Measurements from ENCODE around the gene IFT27. TPM values are rescaled to one million over a fixed set of nuclear protein-coding genes. Genes with fewer than 3 reads are reported as not detected.

IFT27 gene
- total RNA-seq, 1 donor from 2014 or later, result 21.5 TPM

DNA sequence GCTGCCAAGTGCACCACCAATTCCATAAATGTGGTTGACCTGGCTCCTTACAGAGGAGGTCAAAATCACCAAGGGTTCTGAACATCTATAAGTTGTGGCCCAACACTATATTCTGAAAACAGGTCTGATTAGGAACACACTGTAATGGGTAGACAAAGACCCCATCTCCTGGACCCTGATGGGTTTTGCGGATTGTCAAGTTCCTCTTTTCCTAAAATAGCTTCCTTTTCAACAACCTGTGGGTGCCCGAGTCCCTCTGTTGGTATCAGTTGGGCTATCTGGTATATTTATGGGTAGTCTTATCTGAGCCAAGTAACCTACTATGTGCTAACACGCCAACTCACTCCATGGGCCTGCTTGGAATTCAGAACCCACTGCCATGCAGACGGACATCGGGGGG is 62.5 kb downstream of the IFT27 start:
- no peaks in the 10 kb centered on the region for H3K4me1 ChIP-seq
- peaks cover 31% of the 10 kb centered on the region for H3K27me3 ChIP-seq
- no peaks in the 10 kb centered on the region for H3K9me3 ChIP-seq
- ATAC-seq (no peak), DNase-seq (no peak)
- no peak overlapping the region for H3K27ac ChIP-seq
- no peaks in the 10 kb centered on the region for H3K36me3 ChIP-seq
- TF ChIP-seq, protein P1, sequence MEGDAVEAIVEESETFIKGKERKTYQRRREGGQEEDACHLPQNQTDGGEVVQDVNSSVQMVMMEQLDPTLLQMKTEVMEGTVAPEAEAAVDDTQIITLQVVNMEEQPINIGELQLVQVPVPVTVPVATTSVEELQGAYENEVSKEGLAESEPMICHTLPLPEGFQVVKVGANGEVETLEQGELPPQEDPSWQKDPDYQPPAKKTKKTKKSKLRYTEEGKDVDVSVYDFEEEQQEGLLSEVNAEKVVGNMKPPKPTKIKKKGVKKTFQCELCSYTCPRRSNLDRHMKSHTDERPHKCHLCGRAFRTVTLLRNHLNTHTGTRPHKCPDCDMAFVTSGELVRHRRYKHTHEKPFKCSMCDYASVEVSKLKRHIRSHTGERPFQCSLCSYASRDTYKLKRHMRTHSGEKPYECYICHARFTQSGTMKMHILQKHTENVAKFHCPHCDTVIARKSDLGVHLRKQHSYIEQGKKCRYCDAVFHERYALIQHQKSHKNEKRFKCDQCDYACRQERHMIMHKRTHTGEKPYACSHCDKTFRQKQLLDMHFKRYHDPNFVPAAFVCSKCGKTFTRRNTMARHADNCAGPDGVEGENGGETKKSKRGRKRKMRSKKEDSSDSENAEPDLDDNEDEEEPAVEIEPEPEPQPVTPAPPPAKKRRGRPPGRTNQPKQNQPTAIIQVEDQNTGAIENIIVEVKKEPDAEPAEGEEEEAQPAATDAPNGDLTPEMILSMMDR (IDR thresholded peaks at IDR 0.05), result no peak
- no peak overlapping the region for H3K4me3 ChIP-seq
- intact Hi-C loops (cut with DNase I), result no loop called here

Other genes with a start within 250 kb of the IFT27 start
- gene EIF3D, start 247.0 kb downstream of the IFT27 start, total RNA-seq, result 132 TPM
- not detected for gene CACNG2, start 72.4 kb downstream of the IFT27 start, total RNA-seq
- 2.5 TPM for gene PVALB, start 40.9 kb upstream of the IFT27 start, total RNA-seq
- gene NCF4, start 84.9 kb upstream of the IFT27 start, total RNA-seq, result 37.0 TPM
- 27.2 TPM for gene CSF2RB, start 137.5 kb upstream of the IFT27 start, total RNA-seq
- 48.1 TPM for gene TST, start 243.3 kb upstream of the IFT27 start, total RNA-seq
- 71.4 TPM for gene MPST, start 243.6 kb upstream of the IFT27 start, total RNA-seq

All from upper lobe of right lung (tissue), 1 donor.